WTC11 (cell line): Measurements from ENCODE around the gene SMOC2. TPM values are rescaled to one million over a fixed set of nuclear protein-coding genes. Genes with fewer than 3 reads are reported as not detected.
"Not testable (repeated sequence)": the region's sequence is repeated elsewhere in the genome, so short reads cannot be mapped to it uniquely, and the experiment has no call there.

Experiments
- ATAC-seq: fragments of 200-7000 bp; cut with Tn5 transposase; 2 replicates; pipeline ENCODE4 v1.10.0; 2021; ENCODE audit warnings: mild to moderate bottlenecking, moderate library complexity
- CTCF ChIA-PET: fragments of 300-600 bp; sonication (Branson Sonifier 250); formaldehyde crosslinking; loops from one replicate; lab custom pipeline; 2021; ENCODE audit warnings: antibody characterized with exemption; lab: Charles Lee
- POLR2A ChIA-PET: fragments of 350-600 bp; sonication (Branson Sonifier 250); formaldehyde crosslinking; loops from one replicate; lab custom pipeline; 2021; ENCODE audit warnings: antibody characterized with exemption; lab: Charles Lee
- DNase-seq: peaks from one replicate; pipeline ENCODE4 v3.0.0; 2021; ENCODE audit warnings: low spot score
- H3K27ac Mint-ChIP-seq: 2 replicates; pipeline ENCODE4 v1.8.0; 2021; ENCODE audit warnings: mixed read lengths
- H3K27me3 Mint-ChIP-seq: 2 replicates; pipeline ENCODE4 v1.8.0; 2021; ENCODE audit warnings: low read depth, mild to moderate bottlenecking, moderate library complexity, mixed read lengths
- H3K36me3 Mint-ChIP-seq: 2 replicates; pipeline ENCODE4 v1.8.0; 2021; ENCODE audit warnings: mixed read lengths
- H3K4me1 Mint-ChIP-seq: 2 replicates; pipeline ENCODE4 v1.8.0; 2022; ENCODE audit warnings: mixed read lengths
- H3K4me3 Mint-ChIP-seq: 2 replicates; pipeline ENCODE4 v1.8.0; 2021; ENCODE audit warnings: mild to moderate bottlenecking, moderate library complexity, mixed read lengths
- H3K9me3 Mint-ChIP-seq: 2 replicates; pipeline ENCODE4 v1.8.0; 2021; ENCODE audit warnings: mixed read lengths
- ARID4B ChIP-seq: sonication (generic); formaldehyde crosslinking; IDR thresholded peaks from 2 replicates; pipeline ENCODE4 v1.8.0; 2023; ENCODE audit warnings: missing genetic modification reagents, mild to moderate bottlenecking, borderline replicate concordance
- GRHL2 ChIP-seq: fragments of 250-450 bp; sonication (Bioruptor Pico); IDR thresholded peaks from 2 replicates; pipeline ENCODE4 v1.8.0; 2022; ENCODE audit warnings: mild to moderate bottlenecking, moderate library complexity; ENCODE audit not compliant: insufficient replicate concordance, severe bottlenecking
- JUN ChIP-seq: sonication (generic); formaldehyde crosslinking; IDR thresholded peaks from 2 replicates; pipeline ENCODE4 v1.8.0; 2023; ENCODE audit warnings: mild to moderate bottlenecking, missing genetic modification reagents
- SOX15 ChIP-seq: fragments of 250-450 bp; sonication (Bioruptor Pico); IDR thresholded peaks from 2 replicates; pipeline ENCODE4 v1.9.0; 2021; ENCODE audit warnings: mild to moderate bottlenecking
- TCF7 ChIP-seq: sonication (generic); formaldehyde crosslinking; IDR thresholded peaks from 2 replicates; pipeline ENCODE4 v1.8.0; 2022; ENCODE audit warnings: mild to moderate bottlenecking, low read depth, missing genetic modification reagents, moderate library complexity
- ZNF121 ChIP-seq: sonication (generic); formaldehyde crosslinking; IDR thresholded peaks from 2 replicates; pipeline ENCODE4 v1.8.0; 2023; ENCODE audit warnings: missing genetic modification reagents
- ZNF263 ChIP-seq: sonication (generic); formaldehyde crosslinking; IDR thresholded peaks from 2 replicates; pipeline ENCODE4 v1.8.1; 2022; ENCODE audit warnings: low read depth, mild to moderate bottlenecking, moderate library complexity, missing genetic modification reagents
- ZNF532 ChIP-seq: fragments of 250-450 bp; sonication (Bioruptor Pico); IDR thresholded peaks from 2 replicates; pipeline ENCODE4 v1.9.0; 2021; ENCODE audit warnings: mild to moderate bottlenecking, borderline replicate concordance
- total RNA-seq: library from RNA; stranded (reverse); gene quantifications from 3 replicates; pipeline ENCODE4 v1.2.3, GENCODE V29; 2021
- TF ChIP-seq, protein P1 (sequence below): sonication (generic); formaldehyde crosslinking; IDR thresholded peaks from 2 replicates; pipeline ENCODE4 v1.8.1; 2023; ENCODE audit warnings: mild to moderate bottlenecking, moderate library complexity, missing genetic modification reagents
- TF ChIP-seq, protein P2 (sequence below): sonication (generic); formaldehyde crosslinking; conservative IDR thresholded peaks from 2 replicates; pipeline ENCODE4 v1.8.1; 2022; ENCODE audit warnings: mild to moderate bottlenecking, missing genetic modification reagents

The SMOC2 gene
- total RNA-seq, 1 experiment from 2014 or later: 3.9 TPM

DNA sequence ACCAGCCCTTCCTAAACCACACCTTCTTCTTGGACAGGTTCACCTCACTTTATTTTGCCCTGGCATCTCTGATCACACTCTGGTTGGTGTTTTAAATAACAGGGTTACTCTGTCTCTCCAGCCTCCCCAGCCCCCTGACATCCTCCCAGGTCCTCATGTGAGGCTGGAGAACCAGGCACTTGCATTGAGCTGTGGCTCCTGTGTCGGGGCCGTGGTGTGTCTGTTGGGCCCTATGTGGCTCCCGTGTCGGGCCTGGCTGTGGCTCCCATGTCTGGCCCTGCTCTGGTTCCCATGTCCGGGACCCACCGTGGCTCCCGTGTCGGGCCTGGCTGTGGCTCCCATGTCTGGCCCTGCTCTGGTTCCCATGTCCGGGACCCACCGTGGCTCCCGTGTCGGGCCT is 170.0 kb downstream of the SMOC2 start:
- CTCF ChIA-PET, DNase-seq, H3K27me3 Mint-ChIP-seq, H3K27ac Mint-ChIP-seq, H3K4me3 Mint-ChIP-seq, POLR2A ChIA-PET, H3K9me3 Mint-ChIP-seq, H3K36me3 Mint-ChIP-seq, ATAC-seq: not testable (repeated sequence)
- H3K4me1 Mint-ChIP-seq: peaks cover 18% of the 10 kb centered on the region

DNA sequence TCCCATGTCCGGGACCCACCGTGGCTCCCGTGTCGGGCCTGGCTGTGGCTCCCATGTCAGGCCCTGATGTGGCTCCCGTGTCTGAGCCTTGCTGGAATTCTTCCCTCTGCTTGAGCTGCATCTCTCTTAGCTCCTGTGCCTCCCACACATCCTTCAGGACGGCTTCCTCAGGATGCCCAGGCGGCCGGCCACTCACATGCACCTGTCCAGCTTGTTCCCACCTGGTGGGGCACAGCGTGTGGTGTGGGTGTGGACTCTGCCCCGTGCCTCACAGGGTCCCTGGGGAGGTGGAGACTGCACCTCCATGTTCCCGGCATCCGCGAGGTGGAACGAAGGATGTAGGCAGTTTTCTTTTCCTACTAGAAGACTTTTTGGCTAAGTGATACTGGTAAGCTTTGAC is 170.7 kb downstream of the SMOC2 start:
- CTCF ChIA-PET: no interaction called here

More for the DNA sequence above, 170.7 kb downstream of the SMOC2 start:
- DNase-seq: no peak
- Mint-ChIP-seq H3K4me3 (no peak overlapping the region), H3K9me3 (no peaks in the 10 kb centered on the region), H3K36me3 (peaks cover 5% of the 10 kb centered on the region), H3K27ac (no peak overlapping the region), H3K4me1 (peaks cover 17% of the 10 kb centered on the region), H3K27me3 (no peaks in the 10 kb centered on the region)
- no peak for ATAC-seq
- no peak for TF ChIP-seq ZNF121 (CRISPR knock-in tag)
- no peak for TF ChIP-seq ZNF532 (CRISPR knock-in tag)
- TF ChIP-seq ZNF263 (CRISPR knock-in tag): no peak
- TF ChIP-seq ARID4B (CRISPR knock-in tag): no peak
- no peak for TF ChIP-seq TCF7
- no peak for TF ChIP-seq SOX15
- TF ChIP-seq GRHL2 (CRISPR knock-in tag): no peak
- TF ChIP-seq, protein P1, sequence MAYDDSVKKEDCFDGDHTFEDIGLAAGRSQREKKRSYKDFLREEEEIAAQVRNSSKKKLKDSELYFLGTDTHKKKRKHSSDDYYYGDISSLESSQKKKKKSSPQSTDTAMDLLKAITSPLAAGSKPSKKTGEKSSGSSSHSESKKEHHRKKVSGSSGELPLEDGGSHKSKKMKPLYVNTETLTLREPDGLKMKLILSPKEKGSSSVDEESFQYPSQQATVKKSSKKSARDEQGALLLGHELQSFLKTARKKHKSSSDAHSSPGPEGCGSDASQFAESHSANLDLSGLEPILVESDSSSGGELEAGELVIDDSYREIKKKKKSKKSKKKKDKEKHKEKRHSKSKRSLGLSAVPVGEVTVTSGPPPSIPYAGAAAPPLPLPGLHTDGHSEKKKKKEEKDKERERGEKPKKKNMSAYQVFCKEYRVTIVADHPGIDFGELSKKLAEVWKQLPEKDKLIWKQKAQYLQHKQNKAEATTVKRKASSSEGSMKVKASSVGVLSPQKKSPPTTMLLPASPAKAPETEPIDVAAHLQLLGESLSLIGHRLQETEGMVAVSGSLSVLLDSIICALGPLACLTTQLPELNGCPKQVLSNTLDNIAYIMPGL (CRISPR knock-in tag): no peak
- no peak for TF ChIP-seq JUN
- TF ChIP-seq, protein P2, sequence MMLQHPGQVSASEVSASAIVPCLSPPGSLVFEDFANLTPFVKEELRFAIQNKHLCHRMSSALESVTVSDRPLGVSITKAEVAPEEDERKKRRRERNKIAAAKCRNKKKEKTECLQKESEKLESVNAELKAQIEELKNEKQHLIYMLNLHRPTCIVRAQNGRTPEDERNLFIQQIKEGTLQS: no peak
- POLR2A ChIA-PET: no interaction called here
